Testis (tissue), 3 donors: ENCODE results near the gene GNAI2. TPM values are rescaled to one million over a fixed set of nuclear protein-coding genes. Genes with fewer than 3 reads are reported as not detected.
A peak's percentile ranks its signal among the peaks of the same experiment; 100 is the strongest.
"Not testable (repeated sequence)": the region's sequence is repeated elsewhere in the genome, so short reads cannot be mapped to it uniquely, and the experiment has no call there.

Source experiments
- DNase-seq: peaks from one replicate; pipeline ENCODE4 v3.0.0-alpha.2; 2019
- H3K27ac ChIP-seq, 2 donors: fragments of 200-600 bp; sonication (generic); one replicate each; pipeline ENCODE4 v1.5.1; 2019
- H3K27me3 ChIP-seq: fragments of 200-600 bp; sonication (generic); one replicate; pipeline ENCODE4 v1.5.1; 2019
- H3K36me3 ChIP-seq: fragments of 200-600 bp; sonication (generic); one replicate; pipeline ENCODE4 v1.5.1; 2017; ENCODE audit warnings: low read depth; ENCODE audit errors: missing control alignments
- H3K4me1 ChIP-seq: fragments of 200-600 bp; sonication (generic); one replicate; pipeline ENCODE4 v1.5.1; 2019
- H3K4me3 ChIP-seq, 2 donors: fragments of 200-600 bp; sonication (generic); one replicate each; pipeline ENCODE4 v1.5.1; 2017 to 2019
- H3K9me3 ChIP-seq: fragments of 200-600 bp; sonication (generic); one replicate; pipeline ENCODE4 v1.5.1; 2017
- POLR2A ChIP-seq: fragments of 450-650 bp; IDR thresholded peaks from one replicate; pipeline ENCODE4 v1.6.1; 2017; ENCODE audit warnings: antibody characterized with exemption, mild to moderate bottlenecking, moderate library complexity
- WGBS, 2 donors: methylation state at CpG; one replicate each; pipeline ENCODE4 v1.1.5; 2018; 5-methylcytosine and 5-hydroxymethylcytosine counted together
- intact Hi-C: fragments of 100-400 bp; cut with DNase I; formaldehyde crosslinking; loops from one replicate; pipeline ENCODE4 v1.15.1; 2023; ENCODE audit warnings: low total_unique reads
- polyA plus RNA-seq: library from polyadenylated mRNA; stranded (reverse); fragments of 350-450 nt; fragmentation: Illumina TruSeq; extraction: RNeasy Lipid Tissue Mini Kit (QIAGEN cat#74804); gene quantifications from one replicate; pipeline ENCODE4 v1.2.3, GENCODE V29; 2014; ENCODE audit warnings: low read depth, low replicate concordance; ENCODE audit not compliant: insufficient read depth
- total RNA-seq, 2 donors: library from RNA; depleted of rRNA; stranded (reverse); fragments of >200 nt; gene quantifications; one replicate each; pipeline ENCODE4 v1.2.3, GENCODE V29; 2016
- TF ChIP-seq, protein P1 (sequence below), 3 experiments: fragments of 450-650 bp in 2 of 3; fragments of 200-600 bp in 1 of 3; sonication (generic) in 1 of 3; IDR thresholded peaks; one replicate each; pipeline ENCODE4 v1.5.1; 2016 to 2019; ENCODE audit warnings: antibody characterized with exemption in 3 of 3, mild to moderate bottlenecking in 2 of 3, moderate library complexity in 1 of 3

Gene GNAI2
- total and polyA plus RNA-seq, 3 donors from 2014 or later = 238 to 343 (median 239) TPM

GRCh38 chr3:50271314-50271936 is 35.4 kb downstream of the GNAI2 start:
- 83 to 85% methylated on average over 10 of the region's 10 CpGs for WGBS, 2 donors
- Histone ChIP-seq H3K4me1 (peaks cover 38% of the 10 kb centered on the region), H3K36me3 (no peaks in the 10 kb centered on the region), H3K27me3 (no peaks in the 10 kb centered on the region), H3K27ac (no peak overlapping the region), H3K4me3 (no peak overlapping the region), H3K9me3 (no peaks in the 10 kb centered on the region)
- TF ChIP-seq, protein P1, sequence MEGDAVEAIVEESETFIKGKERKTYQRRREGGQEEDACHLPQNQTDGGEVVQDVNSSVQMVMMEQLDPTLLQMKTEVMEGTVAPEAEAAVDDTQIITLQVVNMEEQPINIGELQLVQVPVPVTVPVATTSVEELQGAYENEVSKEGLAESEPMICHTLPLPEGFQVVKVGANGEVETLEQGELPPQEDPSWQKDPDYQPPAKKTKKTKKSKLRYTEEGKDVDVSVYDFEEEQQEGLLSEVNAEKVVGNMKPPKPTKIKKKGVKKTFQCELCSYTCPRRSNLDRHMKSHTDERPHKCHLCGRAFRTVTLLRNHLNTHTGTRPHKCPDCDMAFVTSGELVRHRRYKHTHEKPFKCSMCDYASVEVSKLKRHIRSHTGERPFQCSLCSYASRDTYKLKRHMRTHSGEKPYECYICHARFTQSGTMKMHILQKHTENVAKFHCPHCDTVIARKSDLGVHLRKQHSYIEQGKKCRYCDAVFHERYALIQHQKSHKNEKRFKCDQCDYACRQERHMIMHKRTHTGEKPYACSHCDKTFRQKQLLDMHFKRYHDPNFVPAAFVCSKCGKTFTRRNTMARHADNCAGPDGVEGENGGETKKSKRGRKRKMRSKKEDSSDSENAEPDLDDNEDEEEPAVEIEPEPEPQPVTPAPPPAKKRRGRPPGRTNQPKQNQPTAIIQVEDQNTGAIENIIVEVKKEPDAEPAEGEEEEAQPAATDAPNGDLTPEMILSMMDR (IDR thresholded peaks at IDR 0.05) = no peak
- TF ChIP-seq POLR2A = no peak
- DNase-seq = no peak
- intact Hi-C loops = loop anchor here (10.0 kb wide), 1 partner anchor 77 kb away; the partner anchor contains the start of gene GNAT1

DNA sequence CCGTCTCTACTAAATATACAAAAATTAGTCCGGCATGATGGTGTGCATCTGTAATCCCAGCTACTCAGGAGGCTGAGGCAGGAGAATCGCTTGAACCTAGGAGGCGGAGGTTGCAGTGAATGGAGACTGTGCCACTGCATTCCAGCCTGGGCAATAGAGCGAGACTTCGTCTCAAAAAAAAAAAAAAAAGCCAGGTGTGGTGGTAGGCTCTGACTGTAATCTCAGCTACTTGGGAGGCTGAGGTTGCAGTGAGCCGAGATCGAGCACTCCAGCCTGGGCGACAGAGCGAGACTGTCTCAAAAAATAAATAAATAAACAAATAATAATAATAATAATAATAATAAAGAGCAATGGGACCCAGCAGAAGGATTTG is 36.5 kb downstream of the GNAI2 start:
- intact Hi-C loops = loop anchor here (10.0 kb wide), 1 partner anchor 78 kb away; the partner anchor contains the start of gene GNAT1
- not testable (repeated sequence) for H3K4me3 ChIP-seq, DNase-seq, H3K27ac ChIP-seq, H3K27me3 ChIP-seq, H3K9me3 ChIP-seq, H3K36me3 ChIP-seq
- H3K4me1 ChIP-seq = peaks cover 27% of the 10 kb centered on the region
- WGBS, 2 donors = 57 to 59% methylated on average over 10 of the region's 10 CpGs

DNA sequence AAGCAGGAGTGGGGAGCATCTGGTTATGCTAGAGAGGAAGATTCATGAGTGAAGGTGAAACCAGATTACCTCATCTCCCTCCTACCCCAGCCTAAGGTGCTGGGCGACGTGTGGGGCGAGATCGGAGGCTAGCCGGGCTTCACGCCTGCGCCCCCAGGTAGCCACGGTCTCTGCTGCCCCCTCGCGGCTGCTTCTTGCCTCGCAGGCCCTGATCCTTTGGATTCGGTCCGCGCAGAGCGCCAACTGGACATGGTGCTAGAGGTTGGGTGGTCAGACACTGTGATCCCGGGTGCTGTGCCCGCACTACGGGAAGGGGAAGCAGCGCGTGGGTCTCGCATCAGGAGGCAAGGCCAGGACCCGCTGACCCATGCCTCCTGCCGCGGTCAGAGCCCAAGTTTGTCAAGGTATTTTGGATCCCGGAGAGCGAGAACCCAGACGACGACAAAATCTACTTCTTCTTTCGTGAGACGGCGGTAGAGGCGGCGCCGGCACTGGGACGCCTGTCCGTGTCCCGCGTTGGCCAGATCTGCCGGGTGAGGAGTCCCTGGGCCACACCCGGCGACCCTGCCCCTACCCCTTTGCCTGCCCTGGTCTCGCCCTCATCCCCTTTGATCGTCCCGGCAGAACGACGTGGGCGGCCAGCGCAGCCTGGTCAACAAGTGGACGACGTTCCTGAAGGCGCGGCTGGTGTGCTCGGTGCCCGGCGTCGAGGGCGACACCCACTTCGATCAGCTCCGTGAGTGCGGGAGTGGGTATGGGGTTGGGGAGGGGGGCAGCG is 37.1 kb downstream of the GNAI2 start:
- intact Hi-C loops = loop anchor here (10.0 kb wide), 1 partner anchor 78 kb away; the partner anchor contains the start of gene GNAT1
- 7 to 9% methylated on average over 27 to 59 of the region's 61 CpGs for WGBS, 2 donors

DNA sequence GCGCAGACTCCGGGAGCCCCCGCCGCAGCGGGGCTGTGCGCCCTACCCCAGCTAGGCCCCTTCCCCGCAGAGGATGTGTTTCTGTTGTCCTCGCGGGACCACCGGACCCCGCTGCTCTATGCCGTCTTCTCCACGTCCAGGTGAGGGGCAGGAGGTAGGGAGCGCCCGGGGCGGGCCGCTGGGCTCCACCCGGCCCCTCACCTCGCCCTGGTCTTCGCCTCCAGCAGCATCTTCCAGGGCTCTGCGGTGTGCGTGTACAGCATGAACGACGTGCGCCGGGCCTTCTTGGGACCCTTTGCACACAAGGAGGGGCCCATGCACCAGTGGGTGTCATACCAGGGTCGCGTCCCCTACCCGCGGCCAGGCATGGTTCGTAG is 37.7 kb downstream of the GNAI2 start:
- H3K4me3 ChIP-seq = peak overlapping the region in 1 of 2 donors; percentile 35
- no peaks in the 10 kb centered on the region for H3K9me3 ChIP-seq
- H3K27ac ChIP-seq = no peak overlapping the region
- TF ChIP-seq, protein P1 (IDR thresholded peaks at IDR 0.05) = no peak
- TF ChIP-seq POLR2A = no peak
- no peaks in the 10 kb centered on the region for H3K27me3 ChIP-seq
- H3K4me1 ChIP-seq = peaks cover 19% of the 10 kb centered on the region
- intact Hi-C loops = loop anchor here (10.0 kb wide), 1 partner anchor 79 kb away; the partner anchor contains the start of gene GNAT1
- H3K36me3 ChIP-seq = no peaks in the 10 kb centered on the region
- 40 to 52% methylated on average over 27 to 31 of the region's 31 CpGs for WGBS, 2 donors
- no peak for DNase-seq

More for the DNA sequence above, 37.1 kb downstream of the GNAI2 start:
- no peaks in the 10 kb centered on the region for H3K36me3 ChIP-seq
- H3K27ac ChIP-seq = no peak overlapping the region
- peaks cover 22% of the 10 kb centered on the region for H3K4me1 ChIP-seq
- peak; percentile 89 for DNase-seq
- H3K27me3 ChIP-seq = no peaks in the 10 kb centered on the region
- TF ChIP-seq POLR2A = no peak
- TF ChIP-seq, protein P1 (IDR thresholded peaks at IDR 0.05) = peak; percentile 95 to 99 (median 98)
- no peaks in the 10 kb centered on the region for H3K9me3 ChIP-seq
- peak overlapping the region in 1 of 2 donors; percentile 35 for H3K4me3 ChIP-seq

DNA sequence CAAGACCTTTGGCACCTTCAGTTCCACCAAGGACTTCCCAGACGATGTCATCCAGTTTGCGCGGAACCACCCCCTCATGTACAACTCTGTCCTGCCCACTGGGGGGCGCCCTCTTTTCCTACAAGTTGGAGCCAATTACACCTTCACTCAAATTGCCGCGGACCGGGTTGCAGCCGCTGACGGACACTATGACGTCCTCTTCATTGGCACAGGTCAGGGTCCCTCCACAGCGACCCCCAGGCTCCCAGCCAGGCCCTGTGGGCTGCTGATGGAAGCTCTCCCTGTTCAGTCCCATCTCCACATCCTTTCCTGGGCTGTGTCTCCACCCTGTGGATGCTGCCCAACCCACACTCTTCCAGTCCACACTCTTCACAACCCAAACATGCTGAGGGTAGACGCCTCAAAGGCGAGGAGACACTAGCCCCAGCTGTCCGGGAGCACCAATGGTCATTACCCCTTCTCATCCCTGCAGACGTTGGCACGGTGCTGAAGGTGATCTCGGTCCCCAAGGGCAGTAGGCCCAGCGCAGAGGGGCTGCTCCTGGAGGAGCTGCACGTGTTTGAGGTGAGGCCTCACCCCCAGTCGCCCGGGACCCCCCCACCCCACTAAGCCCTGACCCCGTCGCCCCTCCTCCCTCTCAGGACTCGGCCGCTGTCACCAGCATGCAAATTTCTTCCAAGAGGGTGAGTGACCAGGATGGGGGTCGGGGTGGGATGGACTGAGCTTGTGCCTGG is 38.5 kb downstream of the GNAI2 start:
- H3K4me3 ChIP-seq = no peak overlapping the region
- no peaks in the 10 kb centered on the region for H3K27me3 ChIP-seq
- H3K36me3 ChIP-seq = no peaks in the 10 kb centered on the region
- intact Hi-C loops = loop anchor here (10.0 kb wide), 1 partner anchor 80 kb away; the partner anchor contains the start of gene GNAT1
- peaks cover 10% of the 10 kb centered on the region for H3K4me1 ChIP-seq
- H3K27ac ChIP-seq = no peak overlapping the region
- TF ChIP-seq POLR2A = no peak
- TF ChIP-seq, protein P1 (IDR thresholded peaks at IDR 0.05) = peak; percentile 33 to 68 (median 61)
- 38 to 52% methylated on average over 19 to 26 of the region's 26 CpGs for WGBS, 2 donors
- peak; percentile 74 for DNase-seq
- H3K9me3 ChIP-seq = no peaks in the 10 kb centered on the region
